ENCODE measurements around the gene TDRD6. TPM values are rescaled to one million over a fixed set of nuclear protein-coding genes. Genes with fewer than 3 reads are reported as not detected.

The TDRD6 gene
- total RNA-seq, 1 donor from 2014 or later, result 1.2 TPM

DNA sequence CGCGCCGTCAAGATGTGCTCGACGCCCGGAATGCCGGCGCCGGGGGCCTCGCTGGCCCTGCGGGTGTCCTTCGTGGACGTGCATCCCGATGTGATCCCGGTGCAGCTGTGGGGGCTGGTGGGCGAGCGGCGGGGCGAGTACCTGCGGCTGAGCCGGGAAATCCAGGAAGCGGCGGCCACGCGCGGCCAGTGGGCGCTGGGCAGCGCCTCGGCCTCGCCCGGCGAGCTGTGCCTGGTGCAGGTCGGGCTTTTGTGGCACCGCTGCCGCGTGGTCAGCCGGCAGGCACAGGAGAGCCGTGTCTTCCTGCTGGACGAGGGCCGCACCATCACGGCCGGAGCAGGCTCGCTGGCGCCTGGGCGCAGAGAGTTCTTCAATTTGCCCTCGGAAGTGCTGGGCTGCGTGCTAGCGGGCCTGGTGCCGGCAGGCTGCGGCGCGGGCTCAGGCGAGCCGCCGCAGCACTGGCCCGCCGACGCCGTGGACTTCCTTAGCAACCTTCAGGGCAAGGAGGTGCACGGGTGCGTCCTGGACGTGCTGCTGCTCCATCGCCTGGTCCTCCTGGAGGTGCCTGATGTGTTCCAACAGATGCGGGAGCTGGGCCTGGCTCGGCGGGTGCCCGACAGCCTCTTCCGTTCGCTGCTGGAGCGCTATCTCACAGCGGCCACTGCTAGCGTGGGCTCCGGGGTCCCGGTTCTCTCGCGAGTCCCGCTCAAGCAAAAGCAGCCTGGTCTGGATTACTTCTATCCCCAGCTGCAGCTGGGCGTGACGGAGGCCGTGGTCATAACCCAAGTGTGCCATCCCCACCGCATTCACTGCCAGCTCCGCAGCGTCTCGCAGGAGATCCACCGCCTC, 656 bp downstream of the TDRD6 start:
- no peak for DNase-seq

DNA sequence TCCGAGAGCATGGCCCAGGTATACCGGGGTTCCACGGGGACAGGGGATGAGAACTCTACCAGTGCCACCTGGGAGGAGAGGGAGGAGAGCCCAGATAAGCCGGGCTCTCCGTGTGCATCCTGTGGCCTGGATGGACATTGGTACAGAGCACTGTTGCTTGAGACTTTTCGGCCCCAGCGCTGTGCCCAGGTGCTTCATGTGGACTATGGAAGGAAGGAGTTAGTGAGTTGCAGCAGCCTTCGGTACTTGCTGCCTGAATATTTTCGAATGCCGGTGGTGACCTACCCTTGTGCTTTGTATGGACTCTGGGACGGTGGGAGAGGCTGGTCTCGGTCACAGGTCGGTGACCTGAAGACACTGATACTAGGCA, 1.3 kb downstream of the TDRD6 start:
- DNase-seq, result no peak

DNA sequence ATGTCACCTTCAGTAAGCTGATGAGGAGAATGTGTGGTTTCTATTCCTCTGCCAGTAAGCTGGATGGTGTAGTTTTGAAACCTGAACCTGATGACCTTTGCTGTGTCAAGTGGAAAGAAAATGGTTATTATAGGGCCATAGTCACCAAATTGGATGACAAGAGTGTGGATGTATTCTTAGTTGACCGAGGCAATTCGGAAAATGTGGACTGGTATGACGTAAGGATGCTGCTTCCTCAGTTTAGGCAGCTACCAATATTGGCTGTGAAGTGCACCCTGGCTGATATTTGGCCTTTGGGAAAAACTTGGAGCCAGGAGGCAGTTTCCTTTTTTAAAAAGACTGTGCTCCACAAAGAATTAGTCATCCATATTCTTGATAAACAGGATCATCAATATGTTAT, 2.0 kb downstream of the TDRD6 start:
- DNase-seq, result no peak

DNA sequence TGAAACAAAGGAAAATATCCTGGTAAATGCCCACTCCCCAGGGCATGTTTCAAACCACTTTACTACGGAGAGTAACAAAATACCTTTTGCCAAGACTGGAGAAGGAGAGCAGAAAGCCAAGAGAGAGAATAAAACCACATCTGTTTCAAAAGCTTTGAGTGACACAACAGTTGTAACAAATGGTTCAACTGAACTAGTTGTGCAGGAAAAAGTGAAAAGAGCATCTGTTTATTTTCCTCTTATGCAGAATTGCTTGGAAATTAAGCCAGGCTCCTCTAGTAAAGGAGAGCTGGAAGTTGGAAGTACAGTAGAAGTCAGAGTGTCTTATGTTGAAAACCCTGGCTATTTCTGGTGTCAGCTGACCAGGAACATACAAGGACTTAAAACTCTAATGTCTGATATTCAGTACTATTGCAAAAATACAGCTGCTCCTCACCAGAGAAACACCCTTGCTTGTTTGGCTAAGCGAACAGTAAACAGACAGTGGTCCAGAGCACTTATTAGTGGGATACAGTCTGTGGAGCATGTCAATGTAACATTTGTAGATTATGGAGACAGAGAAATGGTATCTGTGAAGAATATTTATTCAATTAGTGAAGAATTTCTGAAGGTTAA, 2.6 kb downstream of the TDRD6 start:
- no peak for DNase-seq

DNA sequence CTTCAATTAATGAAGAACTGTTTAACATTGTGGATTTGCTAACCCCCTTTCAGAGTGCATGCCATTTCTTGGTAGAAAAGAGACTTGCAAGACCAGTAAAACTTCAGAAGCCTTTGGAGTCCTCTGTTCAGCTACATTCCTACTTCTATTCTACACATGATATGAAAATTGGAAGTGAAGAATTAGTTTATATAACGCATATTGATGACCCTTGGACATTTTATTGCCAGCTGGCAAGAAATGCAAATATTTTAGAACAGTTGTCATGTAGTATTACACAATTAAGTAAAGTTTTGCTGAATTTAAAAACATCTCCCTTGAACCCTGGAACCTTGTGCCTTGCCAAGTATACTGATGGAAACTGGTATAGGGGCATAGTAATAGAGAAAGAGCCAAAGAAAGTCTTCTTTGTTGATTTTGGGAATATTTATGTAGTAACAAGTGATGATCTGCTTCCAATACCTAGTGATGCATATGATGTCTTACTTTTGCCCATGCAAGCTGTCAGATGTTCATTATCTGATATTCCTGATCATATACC, 3.3 kb downstream of the TDRD6 start:
- DNase-seq, result no peak

DNA sequence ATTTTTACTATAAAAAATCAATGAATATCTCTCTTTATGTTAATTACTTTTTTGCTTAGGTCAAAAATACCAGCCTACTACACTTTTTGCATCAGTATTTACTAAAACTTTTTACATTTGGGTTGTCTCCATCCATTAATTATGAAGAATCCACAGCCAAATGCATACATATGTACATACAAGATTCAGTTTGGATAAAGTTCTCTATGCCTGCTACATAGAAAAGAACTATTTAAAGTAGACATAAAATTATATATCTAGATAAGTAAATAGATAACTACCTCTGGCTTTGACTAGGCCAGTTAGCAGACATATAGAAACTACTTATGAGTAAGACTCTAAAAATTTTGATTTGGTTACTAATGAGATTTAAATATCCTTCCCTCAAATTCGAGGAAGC, 12.3 kb downstream of the TDRD6 start:
- no peak for DNase-seq

DNA sequence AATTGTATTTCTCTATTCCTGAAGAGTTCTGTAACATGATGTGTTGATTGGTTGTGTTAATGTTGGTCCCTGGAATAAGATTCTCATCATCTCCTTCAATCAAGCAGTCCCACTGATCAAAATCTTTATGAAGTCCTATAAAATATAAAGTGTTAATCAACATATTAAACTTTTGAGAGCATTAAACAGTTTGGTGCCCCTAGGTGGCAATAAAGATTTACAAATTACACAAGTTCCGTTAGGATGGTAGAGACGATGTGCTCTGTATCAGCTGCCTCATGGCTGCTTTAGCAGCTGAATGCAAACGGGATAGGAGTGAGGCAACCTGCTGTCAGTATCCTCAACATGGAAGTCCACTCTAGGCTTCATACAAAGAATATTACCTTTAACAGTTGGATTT, 16.9 kb downstream of the TDRD6 start:
- no peak for DNase-seq

DNA sequence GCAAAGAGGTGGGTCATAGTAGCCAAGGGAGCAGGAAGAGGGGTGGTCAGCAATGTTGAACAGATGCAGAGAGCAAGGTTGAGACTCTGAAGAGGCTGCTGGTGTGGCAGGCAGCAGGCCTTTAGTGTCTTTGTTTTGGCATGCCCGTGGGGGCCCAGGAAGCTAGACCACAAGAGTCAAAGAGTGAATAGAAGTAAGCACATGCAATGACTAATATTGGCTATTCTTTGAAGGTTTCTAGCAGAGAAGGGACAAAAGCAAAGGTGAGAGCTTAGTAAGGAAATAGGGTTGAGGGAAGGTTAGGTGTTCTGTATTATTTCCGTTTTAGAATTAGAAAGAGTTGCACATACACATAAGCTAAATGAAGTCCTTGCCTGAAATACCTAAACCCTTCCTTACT, 18.8 kb downstream of the TDRD6 start:
- no peak for DNase-seq

DNA sequence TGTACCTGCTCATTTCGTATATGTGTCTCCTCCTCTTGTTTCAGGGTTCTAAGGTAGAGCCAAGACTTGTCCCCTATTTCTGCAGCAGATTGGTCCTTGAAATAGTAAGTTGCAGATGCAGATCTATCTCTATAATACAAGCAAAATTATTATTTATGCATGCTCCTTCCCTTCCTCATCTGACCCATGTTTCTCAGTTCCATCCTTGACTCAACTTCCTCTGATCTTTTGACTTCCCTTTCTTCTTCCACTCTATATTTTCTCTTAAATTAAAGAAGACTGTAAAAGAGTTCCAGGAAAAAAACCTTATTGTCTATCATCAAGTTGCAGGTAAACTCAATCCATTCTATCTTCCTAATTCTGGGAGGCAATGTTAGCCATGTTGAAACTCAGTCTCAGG, 23.8 kb downstream of the TDRD6 start:
- DNase-seq, result no peak

DNA sequence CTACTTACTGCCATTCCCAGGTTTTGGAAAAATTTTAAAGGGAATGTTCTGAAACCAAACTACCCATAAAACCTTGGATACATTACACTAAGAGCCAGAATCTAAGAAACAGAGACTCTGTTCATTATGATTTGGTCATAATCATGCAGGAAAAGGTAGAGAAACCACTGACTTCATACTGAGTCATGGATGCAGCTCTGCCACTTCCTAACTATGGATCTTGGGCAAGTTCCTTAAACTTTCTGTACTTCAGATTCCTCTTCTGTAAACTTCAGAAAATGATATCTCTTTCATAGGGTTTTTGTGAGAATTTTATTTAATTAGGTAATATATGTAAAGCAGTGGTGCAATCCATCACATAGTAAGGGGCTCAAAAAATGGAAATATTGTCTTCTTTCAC, 27.5 kb downstream of the TDRD6 start:
- no peak for DNase-seq

DNA sequence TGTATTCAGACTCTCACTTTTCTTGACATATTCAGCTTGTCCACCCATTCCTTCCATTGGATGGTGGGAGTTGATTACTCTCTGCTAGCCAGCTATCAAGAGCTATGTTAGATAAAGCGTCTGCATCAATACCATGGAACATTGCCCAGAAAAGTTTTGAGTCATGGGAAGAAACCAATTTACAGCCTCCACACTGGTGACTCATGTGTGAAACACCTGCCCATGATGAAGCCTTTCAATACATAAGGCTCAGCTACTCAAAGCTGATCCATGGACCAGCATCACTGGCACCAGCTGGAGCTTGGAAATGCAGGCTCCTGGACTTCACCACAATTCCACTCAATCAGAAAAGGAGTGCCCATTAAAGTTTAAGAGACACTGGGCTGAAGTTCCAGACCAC, 31.4 kb downstream of the TDRD6 start:
- DNase-seq, result no peak

DNA sequence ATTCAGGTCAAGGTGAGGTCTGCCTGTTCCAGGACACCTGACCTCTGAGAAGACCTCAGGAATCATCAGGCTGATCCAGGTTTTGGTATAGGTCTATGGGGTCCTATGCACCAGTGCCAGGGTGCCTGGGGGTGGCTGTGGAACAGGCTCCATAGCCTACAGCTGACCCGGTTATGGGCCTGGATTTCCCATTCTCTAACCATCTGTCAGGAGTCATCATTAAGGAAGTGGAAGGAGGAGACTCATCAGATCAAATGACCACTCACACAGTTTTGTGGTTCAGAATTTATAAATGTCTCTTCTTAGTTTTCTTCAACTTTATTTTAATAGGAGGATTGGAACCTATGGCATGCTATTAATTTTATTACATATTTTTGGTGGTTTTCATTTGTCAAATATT, 32.7 kb downstream of the TDRD6 start:
- DNase-seq, result no peak

DNA sequence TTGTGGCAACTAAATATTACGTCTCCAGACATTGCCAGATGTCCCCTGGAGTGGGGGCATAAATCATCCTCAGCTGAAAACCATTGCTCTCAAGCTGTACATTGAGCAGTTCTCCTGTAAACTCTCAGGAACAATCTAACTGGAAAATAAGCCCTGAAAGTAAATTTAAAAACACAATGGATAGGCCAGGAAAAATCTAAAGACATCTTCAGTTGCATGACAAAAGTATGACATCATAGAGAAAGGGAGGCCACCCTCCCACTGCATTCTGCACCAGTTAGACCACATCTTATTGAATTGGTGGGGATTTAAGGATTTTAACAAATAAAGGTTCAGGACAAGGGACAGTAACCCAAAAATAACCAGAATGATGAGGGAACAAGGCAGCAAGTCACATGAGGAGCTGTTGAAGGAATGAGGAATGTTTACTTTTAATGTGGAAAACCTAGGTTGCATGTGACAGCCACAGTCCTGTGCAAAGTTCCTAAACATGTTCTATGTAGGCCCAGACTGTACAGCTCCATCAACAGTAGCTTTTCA, 42.2 kb downstream of the TDRD6 start:
- DNase-seq, result no peak

DNA sequence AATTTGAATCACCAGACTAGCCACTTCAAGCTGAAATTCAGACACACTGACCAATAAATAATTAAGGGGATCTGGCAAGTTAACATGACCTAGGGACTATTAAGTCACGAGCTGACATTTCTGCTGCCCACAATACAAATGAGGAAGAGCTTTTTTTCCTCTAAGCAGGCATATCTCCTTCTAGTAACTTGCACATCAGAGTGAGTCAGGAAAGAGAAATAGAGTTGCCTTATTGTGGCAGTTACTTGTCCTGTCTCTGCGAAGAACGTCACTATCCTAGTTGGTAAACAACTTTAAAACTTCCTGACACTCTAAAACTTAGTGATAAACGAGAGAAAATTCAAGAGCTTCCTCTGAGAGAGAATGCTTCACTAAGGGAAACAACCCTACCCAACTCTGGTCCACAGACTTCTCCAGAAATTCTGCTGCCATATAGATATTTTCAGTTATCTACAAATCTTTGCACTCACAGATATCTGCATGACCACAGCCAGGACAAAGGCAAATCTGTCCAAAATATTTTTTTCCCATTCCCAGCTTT, 43.3 kb downstream of the TDRD6 start:
- no peak for DNase-seq

DNA sequence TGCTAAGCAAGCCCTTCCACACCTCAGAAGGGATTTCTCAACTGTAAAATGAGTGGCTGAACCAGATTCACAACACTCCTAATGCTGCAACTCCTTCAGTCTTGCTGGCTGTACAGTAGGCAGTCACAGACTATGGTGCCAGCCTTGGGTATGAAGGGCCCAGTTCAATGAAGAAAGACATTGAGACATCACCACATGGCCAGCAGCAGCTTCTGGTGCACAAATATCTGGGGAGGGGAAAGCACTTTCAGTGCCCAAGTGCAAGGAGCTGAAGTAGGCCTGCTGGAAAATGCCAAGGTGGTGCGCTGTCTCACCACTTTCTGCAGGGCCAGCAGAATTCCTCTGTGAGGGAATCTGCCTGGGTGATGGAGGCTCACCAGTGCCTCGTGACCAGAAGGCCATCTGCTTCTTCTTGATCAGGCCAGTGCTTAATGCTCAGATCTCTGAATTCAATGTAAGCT, 45.7 kb downstream of the TDRD6 start:
- DNase-seq, result no peak

DNA sequence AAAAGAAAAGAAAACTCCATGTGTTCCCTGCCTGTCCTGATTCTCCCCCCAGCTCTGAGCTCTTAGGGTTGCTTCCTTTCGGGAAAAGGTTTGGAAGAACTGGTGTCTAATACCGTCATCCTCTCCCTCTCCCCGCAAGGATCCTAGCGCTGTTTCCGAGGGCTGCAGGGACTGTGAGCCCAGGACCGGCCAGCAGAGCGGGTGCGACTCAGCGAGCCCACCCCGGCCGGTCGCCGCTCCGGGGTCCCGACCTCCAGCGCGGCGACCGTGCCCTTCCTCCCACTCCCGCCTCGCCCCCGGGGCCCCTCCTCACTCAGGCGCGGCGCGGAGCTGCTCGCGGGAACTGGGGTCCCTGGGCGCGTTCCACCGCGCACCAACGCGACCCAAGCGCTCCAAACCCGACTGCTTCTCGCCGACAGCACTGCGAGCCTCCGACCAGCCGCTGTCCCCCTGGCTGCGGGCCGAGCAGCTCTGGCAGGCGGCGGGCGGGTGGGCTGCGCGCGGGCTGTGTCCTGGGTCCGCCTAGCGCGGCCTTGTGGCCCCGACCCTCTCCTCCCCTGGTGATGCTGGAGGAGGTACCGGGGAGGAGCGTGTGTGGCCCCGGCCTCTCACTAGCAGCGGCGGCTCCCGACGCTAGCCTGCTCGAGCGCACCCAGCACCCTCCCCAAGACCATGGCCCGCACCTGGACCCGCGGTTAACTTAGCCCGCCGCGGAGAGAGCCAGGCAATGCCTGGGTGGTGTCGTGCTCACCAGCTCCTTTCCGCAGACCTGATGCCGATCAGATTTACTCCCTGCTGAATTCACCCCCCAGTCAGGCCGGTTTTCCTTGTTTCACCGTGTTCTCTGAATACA, 47.4 kb downstream of the TDRD6 start, which contains the start of gene PLA2G7:
Gene PLA2G7 (minus strand): TSS at position 509 of the 853 bp plus-strand sequence. CDS start 12,484 bp downstream, outside the sequence.
- DNase-seq, result peak; percentile 22

DNA sequence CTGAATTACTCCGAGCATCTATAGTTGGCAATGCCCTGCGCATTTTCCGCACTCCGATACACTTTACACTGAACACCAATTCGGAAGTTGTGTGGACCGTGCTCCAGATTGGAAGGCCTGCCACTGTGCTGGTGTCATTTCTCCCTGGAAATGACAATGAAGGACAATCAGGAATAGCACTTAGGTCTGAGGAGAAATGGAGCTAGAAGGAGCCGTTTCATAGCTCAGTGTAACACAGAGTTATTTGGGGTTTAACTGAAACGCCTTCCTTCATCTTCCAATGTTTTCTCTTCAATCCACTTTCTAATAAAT, 48.0 kb downstream of the TDRD6 start:
- no peak for DNase-seq

DNA sequence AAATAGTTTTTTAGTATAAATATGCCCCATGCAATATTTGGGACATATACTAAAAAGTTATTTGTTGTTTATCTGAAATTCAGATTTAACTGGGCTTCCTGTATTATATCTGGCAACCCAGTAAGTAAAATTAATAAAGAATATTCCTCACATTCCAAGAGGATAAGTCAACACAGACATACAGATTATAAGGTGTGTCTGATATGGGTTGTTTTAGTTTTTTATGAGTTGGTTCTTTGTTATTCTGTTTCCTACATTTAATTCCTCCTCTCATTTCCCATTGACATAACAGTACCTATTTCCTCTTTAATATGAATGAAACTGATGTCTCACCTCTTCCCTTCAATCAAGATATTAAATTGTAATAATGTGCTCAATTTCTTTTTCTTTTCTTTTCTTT, 49.2 kb downstream of the TDRD6 start:
- no peak for DNase-seq

DNA sequence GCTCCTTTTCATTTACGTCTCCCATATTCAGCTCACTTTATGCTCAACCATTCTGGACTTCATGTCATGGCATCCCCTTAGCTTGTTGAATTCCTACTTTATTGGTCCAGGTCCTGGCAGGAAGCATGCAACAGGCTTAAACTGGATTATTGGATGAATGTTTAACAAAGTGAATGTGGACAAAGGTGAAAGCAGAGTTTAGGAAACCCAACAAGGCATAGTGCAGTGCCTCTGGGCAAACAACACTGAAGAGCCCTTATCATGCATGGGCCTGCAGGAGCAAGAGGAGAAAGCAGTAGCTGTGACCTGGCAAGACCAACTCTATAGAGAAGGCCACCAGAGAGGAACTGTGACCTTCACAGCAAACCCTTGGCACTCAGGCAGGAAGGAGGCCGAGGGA, 53.8 kb downstream of the TDRD6 start:
- no peak for DNase-seq

DNA sequence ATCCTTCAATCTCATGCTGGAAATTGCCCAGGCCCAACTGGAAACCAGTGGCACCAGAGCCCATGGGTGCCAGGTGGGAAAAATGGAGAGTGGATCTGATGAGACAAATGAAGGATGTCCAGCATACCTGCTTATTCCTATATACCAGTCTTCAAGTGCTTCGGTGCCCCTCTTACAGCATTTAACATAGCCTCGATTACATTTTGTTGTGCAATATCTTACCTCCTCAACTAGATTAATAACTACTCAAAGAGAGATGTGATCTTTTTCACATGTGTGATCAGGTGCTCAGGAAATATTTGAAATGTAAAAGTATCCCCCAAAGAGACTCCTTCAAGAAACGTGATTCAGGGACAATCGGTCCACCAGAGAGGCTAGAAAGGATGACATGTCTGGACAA, 54.2 kb downstream of the TDRD6 start:
- no peak for DNase-seq

DNA sequence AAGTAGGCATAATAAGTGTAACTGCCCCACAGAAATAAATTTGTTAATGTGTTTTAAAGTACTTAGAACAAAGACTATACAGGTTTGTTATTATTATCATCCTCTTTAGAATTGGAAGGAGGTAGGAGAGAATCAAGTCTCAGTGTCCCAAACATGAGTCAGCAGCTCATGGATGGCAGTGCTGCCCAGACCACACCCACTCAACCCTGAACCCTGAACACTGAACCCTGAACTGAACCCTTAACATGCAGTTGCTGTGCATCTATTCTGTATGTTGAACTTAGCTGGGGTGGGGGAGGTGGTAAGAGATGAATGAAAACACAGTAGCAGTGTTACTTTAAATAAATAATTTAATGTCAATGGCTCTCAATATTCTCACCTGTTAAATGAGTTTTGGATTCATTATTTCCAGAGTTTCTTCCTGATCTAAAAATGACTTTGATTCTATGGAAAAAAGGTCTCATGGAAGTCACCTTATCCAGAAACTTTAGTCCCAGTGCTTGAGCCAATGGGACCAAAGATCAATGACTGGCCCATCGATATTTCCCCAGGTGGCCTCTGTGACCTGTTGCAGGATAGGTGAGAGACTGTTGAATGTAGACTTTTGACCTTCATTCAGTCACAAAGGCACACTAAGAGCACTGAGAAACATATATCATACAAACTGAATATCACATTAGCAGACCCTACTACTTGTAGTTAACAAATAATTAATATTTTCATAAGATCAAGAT, 55.9 kb downstream of the TDRD6 start:
- no peak for DNase-seq

All from occipital lobe (tissue), 2 donors.